ENCODE results near the gene CDC23.
"Not testable (repeated sequence)": the region's sequence is repeated elsewhere in the genome, so short reads cannot be mapped to it uniquely, and the experiment has no call there.

The CDC23 gene

GRCh38 chr5:138148811-138149210 lies 64.3 kb downstream of the CDC23 start:
- in situ Hi-C loops (cut with HindIII; ENCODE audit: low sequenced_read_pairs): loop anchor here (5.0 kb wide), 1 partner anchor 98 kb away; no protein-coding TSS in a partner anchor

GRCh38 chr5:138143578-138143977 lies 69.5 kb downstream of the CDC23 start:
- in situ Hi-C loops (cut with HindIII; ENCODE audit: low sequenced_read_pairs): not testable (repeated sequence)

GRCh38 chr5:138141734-138142133 lies 71.4 kb downstream of the CDC23 start:
- in situ Hi-C loops (cut with HindIII; ENCODE audit: low sequenced_read_pairs): no loop called here

- in situ Hi-C loops (cut with HindIII; ENCODE audit: low sequenced_read_pairs): no loop called here
These were observed 72.9 kb downstream of the CDC23 start for GRCh38 chr5:138140268-138140667.

- in situ Hi-C loops (cut with HindIII; ENCODE audit: low sequenced_read_pairs): no loop called here
These were observed 73.4 kb downstream of the CDC23 start for GRCh38 chr5:138139781-138140090.

GRCh38 chr5:138138949-138139780 lies 74.0 kb downstream of the CDC23 start, which contains the start of gene NME5:
NME5 (minus strand) TSS chr5:138139428; CDS start chr5:138138780, 648 bp downstream.
- in situ Hi-C loops (cut with HindIII; ENCODE audit: low sequenced_read_pairs): no loop called here

Measured in endothelial cell of hepatic sinusoid (primary cell).